A673 (cell line): ENCODE results near the gene MYO18B.

Source experiments
- EZH2 ChIP-seq: fragments of 200-600 bp; sonication (generic); IDR thresholded peaks from 2 replicates; pipeline ENCODE4 v1.6.1; 2017; ENCODE audit warnings: borderline replicate concordance, low read depth, mild to moderate bottlenecking, mixed read lengths, antibody characterized with exemption, low read length; ENCODE audit not compliant: poor library complexity, severe bottlenecking
- TF ChIP-seq, protein P1 (sequence below): fragments of 300-800, 200-600 bp; sonication (generic); conservative IDR thresholded peaks from 2 replicates; pipeline ENCODE4 v1.5.1; 2017; ENCODE audit warnings: low read depth, mild to moderate bottlenecking, antibody characterized with exemption, low read length, moderate library complexity, mixed read lengths

GRCh38 chr22:25763239-25763777 is 21.3 kb downstream of the MYO18B start:
- TF ChIP-seq, protein P1, sequence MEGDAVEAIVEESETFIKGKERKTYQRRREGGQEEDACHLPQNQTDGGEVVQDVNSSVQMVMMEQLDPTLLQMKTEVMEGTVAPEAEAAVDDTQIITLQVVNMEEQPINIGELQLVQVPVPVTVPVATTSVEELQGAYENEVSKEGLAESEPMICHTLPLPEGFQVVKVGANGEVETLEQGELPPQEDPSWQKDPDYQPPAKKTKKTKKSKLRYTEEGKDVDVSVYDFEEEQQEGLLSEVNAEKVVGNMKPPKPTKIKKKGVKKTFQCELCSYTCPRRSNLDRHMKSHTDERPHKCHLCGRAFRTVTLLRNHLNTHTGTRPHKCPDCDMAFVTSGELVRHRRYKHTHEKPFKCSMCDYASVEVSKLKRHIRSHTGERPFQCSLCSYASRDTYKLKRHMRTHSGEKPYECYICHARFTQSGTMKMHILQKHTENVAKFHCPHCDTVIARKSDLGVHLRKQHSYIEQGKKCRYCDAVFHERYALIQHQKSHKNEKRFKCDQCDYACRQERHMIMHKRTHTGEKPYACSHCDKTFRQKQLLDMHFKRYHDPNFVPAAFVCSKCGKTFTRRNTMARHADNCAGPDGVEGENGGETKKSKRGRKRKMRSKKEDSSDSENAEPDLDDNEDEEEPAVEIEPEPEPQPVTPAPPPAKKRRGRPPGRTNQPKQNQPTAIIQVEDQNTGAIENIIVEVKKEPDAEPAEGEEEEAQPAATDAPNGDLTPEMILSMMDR = no peak
- TF ChIP-seq EZH2 = no peak
